ENCODE measurements around the gene ADGRG4.

DNA sequence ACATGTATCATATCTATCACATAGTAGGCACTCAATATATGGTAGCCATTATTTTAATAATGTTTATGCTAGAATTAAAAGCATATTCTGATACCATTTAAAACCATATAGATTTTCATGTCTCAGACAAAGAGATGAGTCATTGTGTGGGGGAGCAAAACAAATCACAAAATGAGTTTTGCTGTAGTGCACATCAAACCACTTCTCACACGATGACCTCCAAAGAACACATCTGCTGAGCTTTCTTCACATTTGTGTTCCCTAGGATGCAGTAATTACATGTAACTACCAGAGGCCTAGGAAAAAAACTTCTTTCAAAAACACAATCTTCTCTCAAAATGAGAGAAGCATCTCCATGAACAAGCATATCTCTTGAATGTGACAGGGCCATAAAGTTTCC is 130.9 kb downstream of the ADGRG4 start:
- TF ChIP-seq, protein P1, sequence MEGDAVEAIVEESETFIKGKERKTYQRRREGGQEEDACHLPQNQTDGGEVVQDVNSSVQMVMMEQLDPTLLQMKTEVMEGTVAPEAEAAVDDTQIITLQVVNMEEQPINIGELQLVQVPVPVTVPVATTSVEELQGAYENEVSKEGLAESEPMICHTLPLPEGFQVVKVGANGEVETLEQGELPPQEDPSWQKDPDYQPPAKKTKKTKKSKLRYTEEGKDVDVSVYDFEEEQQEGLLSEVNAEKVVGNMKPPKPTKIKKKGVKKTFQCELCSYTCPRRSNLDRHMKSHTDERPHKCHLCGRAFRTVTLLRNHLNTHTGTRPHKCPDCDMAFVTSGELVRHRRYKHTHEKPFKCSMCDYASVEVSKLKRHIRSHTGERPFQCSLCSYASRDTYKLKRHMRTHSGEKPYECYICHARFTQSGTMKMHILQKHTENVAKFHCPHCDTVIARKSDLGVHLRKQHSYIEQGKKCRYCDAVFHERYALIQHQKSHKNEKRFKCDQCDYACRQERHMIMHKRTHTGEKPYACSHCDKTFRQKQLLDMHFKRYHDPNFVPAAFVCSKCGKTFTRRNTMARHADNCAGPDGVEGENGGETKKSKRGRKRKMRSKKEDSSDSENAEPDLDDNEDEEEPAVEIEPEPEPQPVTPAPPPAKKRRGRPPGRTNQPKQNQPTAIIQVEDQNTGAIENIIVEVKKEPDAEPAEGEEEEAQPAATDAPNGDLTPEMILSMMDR (conservative IDR thresholded peaks at IDR 0.05; ENCODE audit: low read length), result no peak
- TF ChIP-seq EZH2phosphoT487 (IDR thresholded peaks at IDR 0.05; ENCODE audit: borderline replicate concordance), result no peak

Data from Loucy (cell line).